Loucy (cell line): ENCODE measurements around the gene ANKRD34B.

Source experiments
- H2AFZ ChIP-seq: fragments of 200-600 bp; sonication (generic); 2 replicates; pipeline ENCODE4 v1.6.0; 2016; ENCODE audit warnings: antibody characterized with exemption, mild to moderate bottlenecking, low read length, moderate library complexity
- H3F3A ChIP-seq: fragments of 200-600 bp; 2 replicates; pipeline ENCODE4 v1.6.0; 2016; ENCODE audit warnings: antibody characterized with exemption, low read depth, mild to moderate bottlenecking
- H3K27me3 ChIP-seq: fragments of 200-600 bp; sonication (generic); 2 replicates; pipeline ENCODE4 v1.6.1; 2014; ENCODE audit warnings: low read length, mild to moderate bottlenecking; ENCODE audit not compliant: insufficient read depth, poor library complexity, severe bottlenecking
- H3K36me3 ChIP-seq: fragments of 200-600 bp; sonication (generic); 2 replicates; pipeline ENCODE4 v1.6.1; 2016; ENCODE audit warnings: low read length; ENCODE audit not compliant: insufficient read depth
- H3K4me1 ChIP-seq: fragments of 200-600 bp; sonication (generic); 2 replicates; pipeline ENCODE4 v1.5.1; 2014; ENCODE audit warnings: low read length, mild to moderate bottlenecking; ENCODE audit not compliant: insufficient read depth, poor library complexity, severe bottlenecking
- H3K4me2 ChIP-seq: fragments of 200-600 bp; sonication (generic); 2 replicates; pipeline ENCODE4 v1.6.0; 2014; ENCODE audit warnings: antibody characterized with exemption, low read length, low read depth, mild to moderate bottlenecking; ENCODE audit not compliant: poor library complexity, severe bottlenecking
- H3K4me3 ChIP-seq: fragments of 200-600 bp; sonication (generic); 2 replicates; pipeline ENCODE4 v1.5.1; 2014; ENCODE audit warnings: low read length, mild to moderate bottlenecking, mixed read lengths; ENCODE audit not compliant: poor library complexity, severe bottlenecking
- H3K79me2 ChIP-seq: fragments of 200-600 bp; sonication (generic); 2 replicates; pipeline ENCODE4 v1.6.1; 2014; ENCODE audit warnings: low read length; ENCODE audit not compliant: insufficient read depth
- H3K9ac ChIP-seq: fragments of 200-600 bp; sonication (generic); 2 replicates; pipeline ENCODE4 v1.6.0; 2014; ENCODE audit warnings: mild to moderate bottlenecking, low read depth, low read length, moderate library complexity; ENCODE audit not compliant: poor library complexity, severe bottlenecking
- H3K9me2 ChIP-seq: fragments of 200-600 bp; sonication (generic); replicated peaks from 2 replicates; pipeline ENCODE4 v1.6.1; 2016; ENCODE audit warnings: low read depth, low read length, mixed read lengths
- H3K9me3 ChIP-seq: fragments of 200-600 bp; sonication (generic); 2 replicates; pipeline ENCODE4 v1.6.1; 2014; ENCODE audit warnings: mild to moderate bottlenecking, antibody characterized with exemption, low read length, low read depth; ENCODE audit not compliant: insufficient read depth
- H4K20me1 ChIP-seq: fragments of 200-600 bp; sonication (generic); 2 replicates; pipeline ENCODE4 v1.6.0; 2014; ENCODE audit warnings: antibody characterized with exemption, low read length, mild to moderate bottlenecking; ENCODE audit not compliant: insufficient read depth, poor library complexity, severe bottlenecking
- EZH2phosphoT487 ChIP-seq: fragments of 200-600 bp; IDR thresholded peaks from 2 replicates; pipeline ENCODE4 v1.6.1; 2018; ENCODE audit warnings: antibody characterized with exemption, mild to moderate bottlenecking, moderate library complexity, borderline replicate concordance
- TF ChIP-seq, protein P1 (sequence below): fragments of 200-600 bp; sonication (generic); conservative IDR thresholded peaks from 2 replicates; pipeline ENCODE4 v1.5.1; 2014; ENCODE audit warnings: mild to moderate bottlenecking, antibody characterized with exemption, low read length

ANKRD34B gene

DNA sequence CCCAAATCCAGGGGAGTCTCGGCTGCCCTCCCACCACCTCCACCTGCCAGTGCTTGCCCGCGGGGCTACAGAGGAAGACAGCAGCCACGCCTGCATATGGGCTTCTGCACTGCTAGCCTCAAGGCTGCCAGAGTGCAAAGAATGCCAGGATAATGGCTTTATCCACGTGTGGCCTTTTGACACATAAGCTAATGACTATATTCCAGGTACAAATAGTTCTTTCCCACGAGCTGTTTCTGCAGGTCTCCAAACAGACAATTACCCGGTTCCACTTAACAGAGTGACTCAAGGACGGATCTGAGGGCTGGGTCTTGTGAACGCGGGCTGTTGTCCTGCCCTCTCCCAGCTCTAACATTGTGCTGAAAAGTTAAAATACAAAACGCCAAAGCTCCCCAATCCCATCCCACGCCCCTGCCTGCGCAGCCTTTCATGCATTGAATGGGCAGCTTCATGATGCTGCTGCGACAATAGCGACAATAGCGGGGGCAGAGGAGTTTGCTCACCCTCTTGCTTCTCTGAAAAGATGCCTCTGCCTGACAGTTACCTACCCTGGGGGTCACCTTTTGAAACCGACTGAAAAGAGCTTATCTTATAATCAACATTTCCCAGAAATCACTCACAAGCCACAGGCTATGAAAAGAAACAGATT, 45.3 kb upstream of the ANKRD34B start:
- Histone ChIP-seq H3K4me2 (no peak overlapping the region), H3K9me3 (no peaks in the 10 kb centered on the region), H3K79me2 (no peaks in the 10 kb centered on the region), H4K20me1 (no peaks in the 10 kb centered on the region), H3K27me3 (no peaks in the 10 kb centered on the region), H3K9me2 (no peaks in the 10 kb centered on the region), H3K4me1 (peaks cover 19% of the 10 kb centered on the region), H3F3A (no peaks in the 10 kb centered on the region), H3K36me3 (no peaks in the 10 kb centered on the region), H3K4me3 (no peak overlapping the region), H3K9ac (no peak overlapping the region), H2AFZ (no peak overlapping the region)
- TF ChIP-seq, protein P1, sequence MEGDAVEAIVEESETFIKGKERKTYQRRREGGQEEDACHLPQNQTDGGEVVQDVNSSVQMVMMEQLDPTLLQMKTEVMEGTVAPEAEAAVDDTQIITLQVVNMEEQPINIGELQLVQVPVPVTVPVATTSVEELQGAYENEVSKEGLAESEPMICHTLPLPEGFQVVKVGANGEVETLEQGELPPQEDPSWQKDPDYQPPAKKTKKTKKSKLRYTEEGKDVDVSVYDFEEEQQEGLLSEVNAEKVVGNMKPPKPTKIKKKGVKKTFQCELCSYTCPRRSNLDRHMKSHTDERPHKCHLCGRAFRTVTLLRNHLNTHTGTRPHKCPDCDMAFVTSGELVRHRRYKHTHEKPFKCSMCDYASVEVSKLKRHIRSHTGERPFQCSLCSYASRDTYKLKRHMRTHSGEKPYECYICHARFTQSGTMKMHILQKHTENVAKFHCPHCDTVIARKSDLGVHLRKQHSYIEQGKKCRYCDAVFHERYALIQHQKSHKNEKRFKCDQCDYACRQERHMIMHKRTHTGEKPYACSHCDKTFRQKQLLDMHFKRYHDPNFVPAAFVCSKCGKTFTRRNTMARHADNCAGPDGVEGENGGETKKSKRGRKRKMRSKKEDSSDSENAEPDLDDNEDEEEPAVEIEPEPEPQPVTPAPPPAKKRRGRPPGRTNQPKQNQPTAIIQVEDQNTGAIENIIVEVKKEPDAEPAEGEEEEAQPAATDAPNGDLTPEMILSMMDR: no peak
- TF ChIP-seq EZH2phosphoT487: no peak

DNA sequence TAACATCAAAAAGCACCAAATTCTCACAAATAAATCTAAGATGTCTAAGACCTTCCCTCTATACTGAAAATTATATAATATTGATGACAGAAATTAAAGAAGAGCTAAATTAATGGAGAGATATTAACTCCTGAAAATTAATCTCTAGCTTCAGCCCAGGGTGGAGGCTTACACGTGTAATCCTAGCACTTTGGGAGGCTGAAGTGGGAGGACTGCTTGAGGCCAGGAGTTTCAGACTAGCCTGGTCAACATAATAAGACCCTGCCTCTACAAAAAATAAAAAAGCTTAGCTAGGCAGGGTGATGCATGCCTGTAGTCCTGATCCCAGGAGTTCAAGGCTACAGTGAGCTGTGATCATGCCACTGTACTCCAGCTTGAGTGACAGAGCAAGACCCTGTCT, 39.6 kb upstream of the ANKRD34B start:
- Histone ChIP-seq H3K4me1 (no peaks in the 10 kb centered on the region), H4K20me1 (no peaks in the 10 kb centered on the region), H3K27me3 (no peaks in the 10 kb centered on the region), H3K36me3 (no peaks in the 10 kb centered on the region), H3F3A (no peaks in the 10 kb centered on the region), H3K4me2 (no peak overlapping the region), H2AFZ (no peak overlapping the region), H3K9me3 (0 out of 2 replicates have a peak, but pooled peaks cover 8% of the 10 kb centered on the region), H3K4me3 (no peak overlapping the region), H3K79me2 (no peaks in the 10 kb centered on the region), H3K9ac (no peak overlapping the region), H3K9me2 (no peaks in the 10 kb centered on the region)
- TF ChIP-seq EZH2phosphoT487: no peak
- TF ChIP-seq, protein P1: no peak

GRCh38 chr5:80608731-80609130, 38.7 kb upstream of the ANKRD34B start:
- no peaks in the 10 kb centered on the region for H3K36me3 ChIP-seq
- H3K9ac ChIP-seq: no peak overlapping the region
- no peaks in the 10 kb centered on the region for H4K20me1 ChIP-seq
- H3K27me3 ChIP-seq: no peaks in the 10 kb centered on the region
- no peak overlapping the region for H2AFZ ChIP-seq
- H3K4me1 ChIP-seq: no peaks in the 10 kb centered on the region
- H3K9me2 ChIP-seq: no peaks in the 10 kb centered on the region
- H3K4me2 ChIP-seq: no peak overlapping the region
- TF ChIP-seq, protein P1: no peak
- TF ChIP-seq EZH2phosphoT487: no peak
- H3K9me3 ChIP-seq: 0 out of 2 replicates have a peak, but pooled peaks cover 8% of the 10 kb centered on the region
- no peaks in the 10 kb centered on the region for H3K79me2 ChIP-seq
- H3K4me3 ChIP-seq: no peak overlapping the region
- H3F3A ChIP-seq: no peaks in the 10 kb centered on the region
